Ecto neural progenitor cell (in vitro differentiated cells): Measurements from ENCODE around the gene SPATA31C2.
"Not testable (repeated sequence)": the region's sequence is repeated elsewhere in the genome, so short reads cannot be mapped to it uniquely, and the experiment has no call there.

Experiments
- DNase-seq: peaks from one replicate; pipeline ENCODE4 v3.0.0-alpha.2; 2018; ENCODE audit warnings: low spot score

SPATA31C2 gene

GRCh38 chr9:88138375-88138774 lies at the start of gene SPATA31C2:
TSS of gene SPATA31C2 (minus strand) at chr9:88138475. CDS start at chr9:88138446, 29 bp downstream.
- not testable (repeated sequence) for DNase-seq

GRCh38 chr9:88187631-88188030 lies 49.4 kb upstream of the SPATA31C2 start:
- no peak for DNase-seq

- no peak for DNase-seq
These were observed 48.3 kb upstream of the SPATA31C2 start for GRCh38 chr9:88186495-88187110.

- DNase-seq = no peak
These were observed 46.7 kb upstream of the SPATA31C2 start for GRCh38 chr9:88184976-88185375.

- no peak for DNase-seq
These were observed 45.7 kb upstream of the SPATA31C2 start for GRCh38 chr9:88183798-88184495.

- DNase-seq = no peak
These were observed 44.2 kb upstream of the SPATA31C2 start for GRCh38 chr9:88182501-88182900.

GRCh38 chr9:88180081-88180765 lies 41.9 kb upstream of the SPATA31C2 start:
- DNase-seq = no peak

- no peak for DNase-seq
These were observed 40.8 kb upstream of the SPATA31C2 start for GRCh38 chr9:88179062-88179521.

GRCh38 chr9:88178641-88179040 lies 40.4 kb upstream of the SPATA31C2 start:
- no peak for DNase-seq

- DNase-seq = no peak
These were observed 39.1 kb upstream of the SPATA31C2 start for GRCh38 chr9:88177371-88177770.

- DNase-seq = no peak
These were observed 36.0 kb upstream of the SPATA31C2 start for GRCh38 chr9:88174324-88174723.

- DNase-seq = peak; percentile 50
These were observed 35.2 kb upstream of the SPATA31C2 start for GRCh38 chr9:88173378-88173999.

- no peak for DNase-seq
These were observed 31.4 kb upstream of the SPATA31C2 start for GRCh38 chr9:88169700-88170099.

GRCh38 chr9:88168564-88168963 lies 30.3 kb upstream of the SPATA31C2 start:
- no peak for DNase-seq

GRCh38 chr9:88166660-88167059 lies 28.4 kb upstream of the SPATA31C2 start:
- no peak for DNase-seq

GRCh38 chr9:88164850-88165249 lies 26.6 kb upstream of the SPATA31C2 start:
- no peak for DNase-seq

- DNase-seq = no peak
These were observed 22.9 kb upstream of the SPATA31C2 start for GRCh38 chr9:88161144-88161543.

GRCh38 chr9:88143957-88144625 lies 5.8 kb upstream of the SPATA31C2 start:
- no peak for DNase-seq

- DNase-seq = no peak
These were observed 4.9 kb upstream of the SPATA31C2 start for GRCh38 chr9:88143179-88143578.

- DNase-seq = not testable (repeated sequence)
These were observed 4.7 kb downstream of the SPATA31C2 start for GRCh38 chr9:88133552-88133951.

- DNase-seq = not testable (repeated sequence)
These were observed 8.7 kb downstream of the SPATA31C2 start for GRCh38 chr9:88129556-88129955.

- not testable (repeated sequence) for DNase-seq
These were observed 10.5 kb downstream of the SPATA31C2 start for GRCh38 chr9:88127700-88128300.
